Testis (tissue), 2 donors: ENCODE measurements around the gene SINHCAF.

Experiments used
- POLR2A ChIP-seq: fragments of 450-650 bp; IDR thresholded peaks from one replicate; pipeline ENCODE4 v1.6.1; 2017; ENCODE audit warnings: antibody characterized with exemption, mild to moderate bottlenecking, moderate library complexity
- TF ChIP-seq, protein P1 (sequence below), 3 experiments: fragments of 450-650 bp in 2 of 3; fragments of 200-600 bp in 1 of 3; sonication (generic) in 1 of 3; IDR thresholded peaks; one replicate each; pipeline ENCODE4 v1.5.1; 2016 to 2019; ENCODE audit warnings: antibody characterized with exemption in 3 of 3, mild to moderate bottlenecking in 2 of 3, moderate library complexity in 1 of 3

DNA sequence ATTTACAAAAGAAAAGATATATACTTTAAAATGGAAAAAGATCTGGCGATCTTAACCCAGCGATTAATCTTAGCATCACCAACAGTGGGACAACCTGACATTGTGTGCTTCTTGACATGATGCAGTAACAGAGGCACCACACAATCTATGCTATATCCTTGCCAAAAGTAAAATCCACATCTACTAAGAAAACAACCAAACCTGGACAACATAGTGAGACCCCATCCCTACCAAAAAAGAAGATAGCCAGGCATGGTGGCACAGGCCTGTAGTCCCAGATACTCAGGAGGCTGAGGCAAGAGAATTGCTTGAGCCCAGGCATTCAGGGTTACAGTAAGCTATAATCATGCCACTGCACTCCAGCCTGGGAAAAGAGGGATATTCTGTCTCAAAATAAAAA is 50.5 kb downstream of the SINHCAF start:
- TF ChIP-seq, protein P1, sequence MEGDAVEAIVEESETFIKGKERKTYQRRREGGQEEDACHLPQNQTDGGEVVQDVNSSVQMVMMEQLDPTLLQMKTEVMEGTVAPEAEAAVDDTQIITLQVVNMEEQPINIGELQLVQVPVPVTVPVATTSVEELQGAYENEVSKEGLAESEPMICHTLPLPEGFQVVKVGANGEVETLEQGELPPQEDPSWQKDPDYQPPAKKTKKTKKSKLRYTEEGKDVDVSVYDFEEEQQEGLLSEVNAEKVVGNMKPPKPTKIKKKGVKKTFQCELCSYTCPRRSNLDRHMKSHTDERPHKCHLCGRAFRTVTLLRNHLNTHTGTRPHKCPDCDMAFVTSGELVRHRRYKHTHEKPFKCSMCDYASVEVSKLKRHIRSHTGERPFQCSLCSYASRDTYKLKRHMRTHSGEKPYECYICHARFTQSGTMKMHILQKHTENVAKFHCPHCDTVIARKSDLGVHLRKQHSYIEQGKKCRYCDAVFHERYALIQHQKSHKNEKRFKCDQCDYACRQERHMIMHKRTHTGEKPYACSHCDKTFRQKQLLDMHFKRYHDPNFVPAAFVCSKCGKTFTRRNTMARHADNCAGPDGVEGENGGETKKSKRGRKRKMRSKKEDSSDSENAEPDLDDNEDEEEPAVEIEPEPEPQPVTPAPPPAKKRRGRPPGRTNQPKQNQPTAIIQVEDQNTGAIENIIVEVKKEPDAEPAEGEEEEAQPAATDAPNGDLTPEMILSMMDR (IDR thresholded peaks at IDR 0.05), result no peak
- TF ChIP-seq POLR2A, result no peak
